Skeletal muscle tissue (tissue), 4 donors: ENCODE measurements around the gene TPM4. TPM values are rescaled to one million over a fixed set of nuclear protein-coding genes. Genes with fewer than 3 reads are reported as not detected.
"Not testable (repeated sequence)": the region's sequence is repeated elsewhere in the genome, so short reads cannot be mapped to it uniquely, and the experiment has no call there.

Source experiments
- H3K27ac ChIP-seq: one replicate; pipeline ENCODE4 v1.7.0; 2013; ENCODE audit warnings: mild to moderate bottlenecking, low read depth, low read length, inconsistent platforms
- H3K27me3 ChIP-seq, 3 donors: one replicate each; pipeline ENCODE4 v1.7.0; 2013; ENCODE audit warnings: low read length in 3 of 3; ENCODE audit not compliant: control insufficient read depth in 3 of 3, insufficient read depth in 3 of 3
- H3K36me3 ChIP-seq, 3 donors: one replicate each; pipeline ENCODE4 v1.7.0; 2013; ENCODE audit warnings: low read length in 3 of 3; ENCODE audit not compliant: control insufficient read depth in 3 of 3, insufficient read depth in 3 of 3
- H3K4me1 ChIP-seq, 3 donors: one replicate each; pipeline ENCODE4 v1.7.0; 2013; ENCODE audit warnings: low read length in 3 of 3, mild to moderate bottlenecking in 3 of 3; ENCODE audit not compliant: control insufficient read depth in 3 of 3, insufficient read depth in 3 of 3
- H3K4me3 ChIP-seq, 3 donors: one replicate each; pipeline ENCODE4 v1.7.0; 2013; ENCODE audit warnings: low read length in 3 of 3
- H3K9ac ChIP-seq, 3 donors: one replicate each; pipeline ENCODE4 v1.7.0; 2013; ENCODE audit warnings: low read length in 3 of 3, mild to moderate bottlenecking in 3 of 3, moderate library complexity in 2 of 3, low read depth in 1 of 3
- H3K9me3 ChIP-seq, 3 donors: one replicate each; pipeline ENCODE4 v1.7.0; 2013; ENCODE audit warnings: low read length in 3 of 3; ENCODE audit not compliant: control insufficient read depth in 3 of 3
- total RNA-seq: library from RNA; depleted of rRNA; stranded (reverse); fragments of >200 nt; gene quantifications from one replicate; pipeline ENCODE4 v1.2.3, GENCODE V29; 2014
- donor health status: Osteomylitis.

The TPM4 gene
- total RNA-seq, result 122 TPM

DNA sequence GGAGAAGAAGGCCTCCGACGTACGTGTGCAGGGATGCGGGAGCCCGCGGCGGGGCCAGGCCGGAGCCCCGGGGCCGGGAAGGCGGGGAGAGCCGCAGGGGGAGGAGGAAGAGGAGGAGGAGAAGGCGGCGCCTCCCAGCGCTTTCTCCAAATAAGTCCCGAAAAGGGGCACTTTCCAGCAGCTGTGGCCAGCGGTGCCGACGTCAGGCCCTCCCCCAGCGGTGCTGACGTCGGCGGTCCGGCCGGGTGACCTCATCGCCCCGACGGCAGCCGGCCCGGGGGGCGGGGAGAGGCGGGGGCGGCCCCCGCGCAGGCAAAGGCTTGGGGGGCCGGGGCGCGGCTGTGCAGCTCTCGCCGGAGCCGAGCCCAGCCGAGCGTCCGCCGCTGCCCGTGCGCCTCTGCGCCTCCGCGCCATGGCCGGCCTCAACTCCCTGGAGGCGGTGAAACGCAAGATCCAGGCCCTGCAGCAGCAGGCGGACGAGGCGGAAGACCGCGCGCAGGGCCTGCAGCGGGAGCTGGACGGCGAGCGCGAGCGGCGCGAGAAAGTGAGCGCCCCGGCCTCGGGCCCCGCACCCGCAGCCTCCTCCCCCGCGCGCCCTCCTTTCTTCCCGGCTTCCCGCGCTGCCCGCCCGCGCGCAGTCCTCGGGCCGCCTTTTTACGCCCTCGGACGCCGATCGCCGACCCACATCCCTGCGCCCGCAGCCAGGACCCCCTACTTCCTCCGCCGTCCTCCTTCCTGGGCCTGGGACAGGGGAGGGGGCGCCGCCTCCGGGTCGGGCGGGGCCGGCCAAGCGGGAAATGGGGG lies at the start of gene TPM4:
Gene TPM4 (plus strand): TSS at position 342 of the 804 bp plus-strand sequence. CDS start 71 bp downstream, at position 413.
- no peaks in the 10 kb centered on the region for H3K9me3 ChIP-seq
- peaks cover 10 to 18% (median 17%) of the 10 kb centered on the region in 3 donors for H3K4me1 ChIP-seq
- peak within 1 kb of the TSS; percentile 72 to 82 (median 77) for H3K9ac ChIP-seq
- peak within 1 kb of the TSS; percentile 68 to 80 (median 70) for H3K4me3 ChIP-seq
- H3K36me3 ChIP-seq, result peaks cover 0 to 3% (median 0%) of the 10 kb centered on the region in 3 donors
- H3K27me3 ChIP-seq, result peaks cover 9 to 30% (median 16%) of the 10 kb centered on the region in 3 donors
- H3K27ac ChIP-seq, result peak within 1 kb of the TSS; percentile 90

DNA sequence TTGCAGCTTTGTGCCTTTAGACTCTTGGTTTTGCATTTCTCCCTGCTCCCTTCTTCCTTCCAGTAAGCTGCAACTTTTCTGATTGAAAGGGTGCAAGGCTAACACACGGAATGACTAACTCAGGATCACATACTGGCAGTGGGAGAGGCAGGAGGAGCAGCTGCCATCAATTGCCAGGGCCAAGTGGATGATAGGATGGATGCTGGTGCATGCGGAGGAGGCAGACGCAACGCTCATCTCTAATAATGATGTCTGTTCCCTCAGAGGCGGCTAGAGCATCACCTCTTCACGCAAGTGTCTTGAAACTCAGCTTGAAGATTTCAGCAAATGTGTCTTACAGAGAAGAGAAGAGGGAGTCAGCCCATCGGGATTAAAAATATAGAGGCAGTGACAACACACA lies 49.5 kb upstream of the TPM4 start:
- Histone ChIP-seq H3K36me3 (no peaks in the 10 kb centered on the region), H3K27ac (no peak overlapping the region), H3K4me1 (no peaks in the 10 kb centered on the region), H3K9me3 (no peaks in the 10 kb centered on the region), H3K27me3 (peaks cover 3 to 24% (median 12%) of the 10 kb centered on the region in 3 donors), H3K4me3 (no peak overlapping the region), H3K9ac (no peak overlapping the region)

DNA sequence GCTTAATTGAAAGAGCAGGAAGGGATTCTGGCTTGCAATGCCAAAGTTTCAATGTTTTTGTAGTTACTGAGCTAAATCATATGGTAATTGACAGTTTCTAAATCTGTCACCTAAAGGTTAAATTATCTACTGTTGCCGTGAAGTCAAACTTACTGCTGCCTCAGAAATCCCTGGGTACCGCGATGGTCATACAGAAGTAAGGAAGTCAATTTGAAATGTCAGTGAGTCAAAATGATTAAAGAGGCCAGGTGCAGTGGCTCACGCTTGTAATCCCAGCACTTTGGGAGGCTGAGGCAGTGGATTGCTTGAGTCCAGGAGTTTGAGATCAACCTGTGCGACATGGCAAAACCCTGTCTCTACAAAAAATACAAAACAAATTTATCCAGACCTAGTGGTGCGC lies 48.8 kb upstream of the TPM4 start:
- Histone ChIP-seq H3K4me3 (no peak overlapping the region), H3K9ac (no peak overlapping the region), H3K36me3 (no peaks in the 10 kb centered on the region), H3K4me1 (no peaks in the 10 kb centered on the region), H3K27me3 (peaks cover 3 to 18% (median 10%) of the 10 kb centered on the region in 3 donors), H3K9me3 (no peaks in the 10 kb centered on the region), H3K27ac (no peak overlapping the region)

DNA sequence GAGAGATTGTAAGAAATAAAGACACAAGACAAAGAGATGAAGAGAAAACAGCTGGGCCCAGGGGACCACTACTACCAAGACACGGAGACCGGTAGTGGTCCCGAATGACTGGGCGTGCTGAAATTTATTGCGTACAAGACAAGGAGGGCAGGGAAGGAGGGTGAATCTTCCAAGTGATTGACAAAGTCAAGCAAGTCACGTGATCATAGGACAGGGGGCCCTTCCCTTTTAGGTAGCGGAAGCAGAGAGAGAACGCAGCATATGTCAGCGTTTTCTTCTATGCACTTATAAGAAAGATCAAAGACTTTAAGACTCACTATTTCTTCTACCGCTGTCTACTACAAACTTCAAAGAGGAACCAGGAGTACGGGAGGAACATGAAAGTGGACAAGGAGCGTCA lies 46.1 kb upstream of the TPM4 start:
- H3K27ac ChIP-seq, H3K4me1 ChIP-seq, H3K27me3 ChIP-seq, H3K4me3 ChIP-seq, H3K9me3 ChIP-seq, H3K9ac ChIP-seq, H3K36me3 ChIP-seq: not testable (repeated sequence)

DNA sequence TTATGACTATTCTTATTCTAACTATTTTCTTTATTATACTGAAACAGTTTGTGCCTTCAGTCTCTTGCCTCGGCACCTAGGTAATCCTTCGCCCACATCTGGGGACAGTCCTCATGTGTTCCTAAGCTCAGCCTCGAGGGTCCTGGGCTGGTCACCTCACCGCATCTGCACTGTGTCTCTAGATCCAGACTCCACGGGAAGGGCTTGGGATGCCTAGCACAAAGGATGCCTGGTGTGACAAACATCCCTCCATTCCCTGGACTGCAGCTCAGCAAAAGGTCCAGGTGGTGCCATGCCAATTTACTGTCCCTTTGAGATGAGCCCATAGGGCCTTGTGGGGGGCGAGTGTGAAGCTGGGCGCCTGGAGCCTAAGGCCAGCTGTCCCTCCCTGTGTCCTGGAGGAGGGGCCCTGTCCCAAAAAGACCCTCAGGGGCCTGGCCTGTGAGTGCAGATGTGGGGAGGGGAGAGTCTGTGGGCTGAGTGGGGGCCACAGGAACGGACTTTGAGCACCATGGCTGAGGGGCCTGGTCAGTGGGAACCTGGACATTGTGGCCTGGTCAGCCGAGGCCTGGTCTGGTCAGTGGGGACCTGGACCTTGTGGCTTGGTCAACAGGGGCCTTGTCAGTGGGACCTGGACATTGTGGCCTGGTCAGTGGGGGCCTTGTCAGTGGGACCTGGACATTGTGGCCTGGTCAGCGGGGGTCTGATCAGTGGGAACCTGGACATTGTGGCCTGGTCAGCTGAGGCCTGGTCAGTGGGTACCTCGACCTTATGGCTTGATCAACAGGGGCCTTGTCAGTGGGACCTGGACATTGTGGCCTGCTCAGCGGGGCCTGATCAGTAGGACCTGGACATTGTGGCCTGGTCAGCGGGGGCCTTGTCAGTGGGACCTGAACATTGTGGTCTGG lies 45.1 kb upstream of the TPM4 start:
- Histone ChIP-seq H3K9ac (no peak overlapping the region), H3K4me1 (no peaks in the 10 kb centered on the region), H3K4me3 (no peak overlapping the region), H3K36me3 (no peaks in the 10 kb centered on the region), H3K27me3 (peaks cover under 1 to 12% (median 3%) of the 10 kb centered on the region in 3 donors), H3K27ac (no peak overlapping the region), H3K9me3 (no peaks in the 10 kb centered on the region)

DNA sequence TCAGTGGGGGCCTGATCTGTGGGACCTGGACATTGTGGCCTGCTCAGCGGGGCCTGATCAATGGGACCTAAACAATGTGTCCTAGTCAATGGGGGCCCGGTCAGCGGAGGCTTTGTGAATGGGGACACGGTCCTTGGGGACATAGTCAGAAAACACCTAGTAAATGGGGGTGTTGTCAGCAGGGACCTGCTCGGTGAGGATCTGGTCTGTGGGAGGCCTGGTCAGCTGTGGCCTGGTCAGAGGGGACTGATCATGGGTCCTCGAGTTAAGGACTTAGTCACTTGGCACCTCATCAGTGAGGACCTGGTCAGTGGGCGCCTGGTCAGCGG lies 44.5 kb upstream of the TPM4 start:
- no peak overlapping the region for H3K27ac ChIP-seq
- H3K9me3 ChIP-seq, result no peaks in the 10 kb centered on the region
- peaks cover 3 to 12% (median 4%) of the 10 kb centered on the region in 3 donors for H3K27me3 ChIP-seq
- H3K4me3 ChIP-seq, result no peak overlapping the region
- H3K36me3 ChIP-seq, result no peaks in the 10 kb centered on the region
- no peak overlapping the region for H3K9ac ChIP-seq
- no peaks in the 10 kb centered on the region for H3K4me1 ChIP-seq

DNA sequence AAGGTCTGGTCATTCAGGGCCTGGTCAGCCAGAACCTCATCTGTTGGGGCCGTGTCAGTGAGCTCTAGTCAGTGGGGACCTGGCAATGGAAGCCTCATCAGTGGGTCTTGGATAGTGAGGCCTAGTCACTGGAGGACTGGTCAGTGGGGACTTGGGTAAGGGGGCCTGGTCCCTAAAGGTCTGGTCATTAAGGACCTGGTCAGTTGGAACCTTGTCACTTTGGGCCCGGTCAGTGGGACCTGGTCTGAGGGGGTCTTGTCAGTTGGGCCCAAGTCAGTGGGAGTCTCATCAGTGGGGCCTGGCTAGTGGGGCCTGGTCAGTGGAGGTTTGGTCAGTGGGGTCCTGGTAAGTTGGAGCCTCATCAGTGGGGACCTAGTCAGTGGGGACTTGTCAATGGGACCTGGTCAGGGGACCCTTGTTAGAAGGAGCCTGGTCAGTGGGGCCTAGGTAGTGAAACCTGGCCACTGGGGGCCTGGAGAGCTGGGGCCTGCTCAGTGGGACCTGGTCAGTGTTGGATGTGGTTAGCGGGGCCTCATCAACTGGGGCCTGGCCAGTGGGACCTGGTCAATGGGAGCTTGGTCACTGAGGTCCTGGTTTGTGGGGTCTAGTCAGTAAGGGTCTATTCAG lies 43.7 kb upstream of the TPM4 start:
- Histone ChIP-seq H3K4me1 (no peaks in the 10 kb centered on the region), H3K27ac (no peak overlapping the region), H3K9ac (no peak overlapping the region), H3K36me3 (no peaks in the 10 kb centered on the region), H3K27me3 (peaks cover 3 to 13% (median 7%) of the 10 kb centered on the region in 3 donors), H3K4me3 (no peak overlapping the region), H3K9me3 (no peaks in the 10 kb centered on the region)

DNA sequence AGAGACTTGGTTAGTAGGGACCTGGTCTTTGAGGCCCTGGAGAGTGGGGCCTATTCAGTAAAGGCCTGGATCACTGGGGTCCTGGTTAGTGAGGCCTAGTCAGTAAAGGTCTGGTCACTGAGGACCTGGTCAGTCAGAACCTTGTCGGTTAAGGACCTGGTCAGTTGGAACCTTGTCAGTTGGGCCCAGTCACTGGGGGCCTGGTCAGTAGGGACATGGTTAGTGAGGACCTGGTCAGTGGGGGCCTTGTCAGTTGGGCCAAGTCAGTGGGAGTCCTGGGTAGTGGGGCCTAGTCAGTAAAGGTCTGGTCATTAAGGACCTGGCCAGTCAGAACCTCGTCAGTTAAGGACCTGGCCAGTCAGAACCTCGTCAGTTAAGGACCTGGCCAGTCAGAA lies 43.2 kb upstream of the TPM4 start:
- H3K9me3 ChIP-seq, result no peaks in the 10 kb centered on the region
- no peaks in the 10 kb centered on the region for H3K36me3 ChIP-seq
- H3K27ac ChIP-seq, result no peak overlapping the region
- no peaks in the 10 kb centered on the region for H3K4me1 ChIP-seq
- no peak overlapping the region for H3K9ac ChIP-seq
- H3K27me3 ChIP-seq, result peaks cover 3 to 12% (median 9%) of the 10 kb centered on the region in 3 donors
- no peak overlapping the region for H3K4me3 ChIP-seq

DNA sequence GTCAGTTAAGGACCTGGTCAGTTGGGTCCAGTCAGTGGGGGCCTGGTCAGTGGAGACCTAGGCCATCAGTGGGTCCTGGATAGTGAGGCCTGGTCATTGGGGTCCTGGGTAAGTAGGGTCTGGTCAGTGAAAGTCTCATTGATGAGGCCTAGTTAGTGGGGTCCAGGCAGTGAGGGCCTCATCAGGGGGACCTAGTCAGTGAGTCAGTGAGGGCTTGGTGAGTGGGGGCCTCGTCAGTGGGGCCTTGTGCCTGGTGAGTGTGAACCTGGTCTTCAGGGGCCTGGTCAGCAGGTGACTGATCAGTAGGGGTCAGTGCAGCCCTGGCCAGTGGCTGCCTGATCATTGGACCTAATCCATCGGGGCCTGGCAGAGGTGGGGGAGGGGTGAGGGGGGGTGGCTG lies 42.6 kb upstream of the TPM4 start:
- no peak overlapping the region for H3K27ac ChIP-seq
- no peak overlapping the region for H3K9ac ChIP-seq

More for the DNA sequence above, 42.6 kb upstream of the TPM4 start:
- H3K4me3 ChIP-seq, result no peak overlapping the region
- H3K9me3 ChIP-seq, result no peaks in the 10 kb centered on the region
- H3K27me3 ChIP-seq, result peaks cover 8 to 15% (median 12%) of the 10 kb centered on the region in 3 donors
- no peaks in the 10 kb centered on the region for H3K36me3 ChIP-seq
- H3K4me1 ChIP-seq, result no peaks in the 10 kb centered on the region
